GM19397 (cell line): ENCODE measurements around the gene SSBP1.
"Not testable (repeated sequence)": the region's sequence is repeated elsewhere in the genome, so short reads cannot be mapped to it uniquely, and the experiment has no call there.

Experiments
- ATAC-seq: cut with Tn5 transposase; IDR thresholded peaks from one replicate; pipeline ENCODE4 v1.9.1; 2021; ENCODE audit warnings: mild to moderate bottlenecking, moderate library complexity; ENCODE audit not compliant: unreplicated experiment

The SSBP1 gene

GRCh38 chr7:141709318-141709717, 28.8 kb upstream of the SSBP1 start:
- no peak for ATAC-seq

- ATAC-seq, result no peak
These were observed 28.4 kb upstream of the SSBP1 start for GRCh38 chr7:141709749-141710148.

- no peak for ATAC-seq
These were observed 27.9 kb upstream of the SSBP1 start for GRCh38 chr7:141710301-141710700.

DNA sequence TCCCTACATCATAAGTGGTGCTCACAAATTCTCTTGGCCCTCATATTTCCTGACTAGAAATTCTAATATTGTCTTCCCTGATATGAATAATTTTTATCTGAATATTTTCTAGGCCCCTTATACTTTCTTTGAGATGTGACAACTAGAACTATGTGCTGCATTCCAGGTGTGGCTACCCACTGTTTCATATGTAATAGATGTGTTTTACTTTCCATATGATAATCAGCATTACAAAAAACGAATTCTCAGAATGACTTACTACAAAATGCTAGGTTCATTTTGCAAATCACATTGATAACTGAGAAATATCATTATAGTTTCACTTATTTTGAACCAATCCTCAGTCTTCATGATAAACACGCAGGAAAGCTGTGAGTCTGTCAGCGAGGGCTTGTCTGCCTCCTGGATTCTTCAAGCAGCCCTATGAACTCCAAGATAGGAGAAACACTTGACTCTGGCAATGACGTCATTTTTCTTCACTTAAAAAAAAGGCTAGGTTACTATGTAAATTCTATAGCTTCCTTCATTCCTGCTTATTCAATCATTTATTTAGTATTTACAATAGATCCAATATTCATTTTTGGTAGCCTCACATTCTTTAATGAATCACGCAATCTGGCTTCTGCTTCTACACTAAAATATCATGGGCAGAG, 25.4 kb upstream of the SSBP1 start:
- no peak for ATAC-seq

- ATAC-seq, result no peak
These were observed 24.3 kb upstream of the SSBP1 start for GRCh38 chr7:141713890-141714289.

GRCh38 chr7:141714571-141714970, 23.6 kb upstream of the SSBP1 start:
- no peak for ATAC-seq

- no peak for ATAC-seq
These were observed 23.1 kb upstream of the SSBP1 start for GRCh38 chr7:141715018-141715417.

DNA sequence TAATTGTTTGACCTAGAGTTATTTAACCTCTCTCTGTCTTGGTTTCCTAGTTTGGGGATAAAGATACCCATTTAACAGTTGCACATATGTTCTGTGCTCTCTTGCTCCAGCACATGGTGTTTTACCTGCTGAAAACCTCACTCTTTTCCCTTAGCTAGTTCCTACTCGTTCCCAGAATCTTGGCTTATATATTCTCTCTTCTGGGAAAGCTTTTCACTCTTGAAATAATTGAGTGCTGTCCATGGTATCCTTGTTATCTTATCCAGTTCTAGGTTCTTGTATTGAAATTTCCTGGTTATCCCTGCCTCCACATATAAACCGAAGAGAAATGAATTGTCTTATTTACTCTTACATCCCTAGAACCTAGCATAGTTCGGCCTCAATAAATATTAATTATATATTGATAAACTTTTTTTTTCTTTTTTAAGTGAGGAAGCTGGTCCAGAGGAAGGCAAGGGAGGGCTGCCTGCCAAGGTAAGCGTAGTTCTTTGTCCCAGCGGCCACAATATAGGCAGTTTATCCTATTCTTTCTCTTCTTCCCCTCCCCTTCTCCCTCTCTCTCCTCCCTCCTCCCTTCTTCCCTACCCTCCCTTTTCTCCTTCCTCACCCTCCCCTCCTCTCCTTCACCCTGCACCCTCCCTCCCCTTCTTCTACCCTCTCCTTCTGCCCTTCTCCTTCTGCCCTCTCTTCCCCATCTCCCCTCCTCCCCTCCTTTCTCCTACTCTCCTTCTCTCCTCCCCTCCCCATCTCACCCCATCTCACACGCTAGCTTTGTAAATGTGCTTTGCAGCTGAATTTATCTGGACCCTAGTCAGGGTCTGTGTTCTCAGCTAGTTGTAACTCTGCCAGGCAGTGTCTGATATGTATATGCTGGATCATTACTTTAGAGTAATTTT, 22.1 kb upstream of the SSBP1 start:
- no peak for ATAC-seq

DNA sequence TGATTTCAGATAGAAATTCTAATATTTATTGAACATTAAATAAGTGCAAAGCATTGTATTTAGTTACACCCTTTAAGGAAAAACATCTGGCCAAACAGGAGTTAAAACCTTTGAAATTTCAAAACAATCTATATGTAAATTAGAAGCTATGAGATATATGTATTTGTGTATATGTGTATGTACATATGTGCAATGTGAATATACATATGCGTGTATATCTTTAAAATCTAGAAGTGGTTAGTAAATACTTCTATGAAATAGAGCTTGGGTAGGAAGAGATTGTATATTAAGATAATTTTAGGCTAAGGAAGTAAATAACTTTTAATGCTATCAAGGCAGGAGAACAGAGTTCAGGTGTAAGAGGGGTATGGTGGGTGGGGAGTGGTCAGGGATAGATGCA, 20.7 kb upstream of the SSBP1 start:
- ATAC-seq, result no peak

GRCh38 chr7:141722529-141722928, 15.6 kb upstream of the SSBP1 start:
- no peak for ATAC-seq

DNA sequence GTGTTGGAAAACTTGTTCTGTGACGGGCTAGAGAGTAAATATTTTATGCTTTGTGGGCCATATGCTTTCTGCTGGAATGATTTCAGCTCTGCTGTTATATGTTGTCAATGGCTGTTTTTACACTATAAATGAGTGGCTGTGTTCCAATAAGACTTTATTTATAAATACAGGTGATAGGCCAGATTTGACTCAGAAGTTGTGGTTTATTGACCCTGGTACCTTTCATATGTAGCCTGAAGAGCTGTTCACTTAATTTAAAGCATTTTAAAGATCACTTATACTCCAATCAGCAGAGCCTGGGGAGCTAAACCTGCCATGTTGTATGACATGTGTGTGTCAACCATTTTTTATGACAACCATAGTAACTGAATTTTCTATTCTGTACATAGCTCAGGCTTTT, 9.1 kb upstream of the SSBP1 start:
- no peak for ATAC-seq

- no peak for ATAC-seq
These were observed 6.5 kb upstream of the SSBP1 start for GRCh38 chr7:141731476-141732149.

DNA sequence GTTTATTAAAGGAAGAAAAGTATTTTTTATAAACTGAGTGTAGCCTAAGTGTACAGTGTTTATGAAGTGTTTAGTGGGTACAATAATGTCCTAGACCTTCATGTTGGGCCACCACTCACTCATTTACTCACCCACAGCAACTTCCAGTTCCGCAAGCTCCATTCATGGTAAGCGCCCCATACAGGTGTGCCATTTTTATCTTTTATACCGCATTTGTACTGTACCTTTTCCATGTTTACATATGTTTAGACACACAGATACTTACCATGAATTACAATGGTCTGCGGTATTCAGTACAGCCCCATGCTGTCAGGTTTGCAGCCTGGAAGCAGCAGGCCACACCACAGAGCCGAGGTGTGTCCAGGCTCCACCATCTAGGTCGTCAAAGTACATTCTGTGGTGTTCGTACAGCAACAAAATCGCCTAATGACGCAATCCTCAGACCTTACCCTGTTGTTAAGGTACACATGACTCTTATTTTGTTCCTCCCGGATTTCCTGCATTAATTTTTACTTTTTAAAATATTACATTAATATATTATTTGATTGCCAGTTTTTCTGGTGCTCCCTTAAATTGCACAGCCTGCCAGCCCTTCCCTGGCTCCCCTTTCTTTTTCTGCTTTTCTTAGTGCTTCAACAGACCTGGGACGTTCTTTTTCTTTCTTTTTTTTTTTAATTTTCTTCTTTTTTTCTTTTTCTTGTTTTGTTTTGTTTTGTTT, 881 bp upstream of the SSBP1 start:
- no peak for ATAC-seq

DNA sequence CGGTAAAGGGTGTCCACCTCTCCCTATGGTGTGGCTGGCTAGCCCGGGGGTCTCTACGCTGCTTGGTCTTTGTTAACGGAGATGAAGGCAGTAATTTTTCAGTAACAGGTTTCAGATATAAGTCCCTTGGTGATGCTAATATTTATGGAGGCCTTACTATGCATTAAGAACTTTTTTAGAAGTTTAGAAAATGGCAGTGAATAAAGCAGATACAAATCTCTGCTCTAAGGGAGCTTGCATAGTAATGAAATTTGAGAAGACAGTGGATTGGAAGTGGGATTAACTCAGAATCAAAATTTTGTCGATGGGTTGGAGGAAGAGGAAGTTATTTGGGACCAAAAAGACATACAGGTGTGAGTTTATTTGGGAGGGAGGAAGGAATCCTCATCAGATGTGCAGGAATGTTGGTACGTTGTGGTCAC, 445 bp downstream of the SSBP1 start:
- no peak for ATAC-seq

GRCh38 chr7:141739250-141739649, 1.1 kb downstream of the SSBP1 start:
- ATAC-seq, result no peak

DNA sequence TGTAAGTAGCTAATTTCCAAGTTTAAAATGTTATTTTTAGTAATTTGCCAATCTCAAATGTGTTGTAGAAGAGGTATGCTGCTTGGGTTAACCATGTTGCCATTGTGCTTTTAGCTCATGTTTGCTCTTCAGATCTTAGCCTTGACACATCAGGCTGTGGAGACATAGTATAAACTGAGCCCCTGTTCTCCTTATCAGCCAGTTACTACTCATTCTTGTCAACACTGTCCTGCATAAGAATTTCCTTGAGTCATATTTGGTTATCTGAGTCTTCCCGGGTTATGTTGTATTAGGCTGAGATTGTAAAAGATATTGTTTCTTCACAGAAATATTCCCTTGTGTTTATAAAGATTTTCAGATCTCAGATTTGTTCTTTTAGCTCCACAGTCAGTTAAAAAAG, 4.1 kb downstream of the SSBP1 start:
- no peak for ATAC-seq

DNA sequence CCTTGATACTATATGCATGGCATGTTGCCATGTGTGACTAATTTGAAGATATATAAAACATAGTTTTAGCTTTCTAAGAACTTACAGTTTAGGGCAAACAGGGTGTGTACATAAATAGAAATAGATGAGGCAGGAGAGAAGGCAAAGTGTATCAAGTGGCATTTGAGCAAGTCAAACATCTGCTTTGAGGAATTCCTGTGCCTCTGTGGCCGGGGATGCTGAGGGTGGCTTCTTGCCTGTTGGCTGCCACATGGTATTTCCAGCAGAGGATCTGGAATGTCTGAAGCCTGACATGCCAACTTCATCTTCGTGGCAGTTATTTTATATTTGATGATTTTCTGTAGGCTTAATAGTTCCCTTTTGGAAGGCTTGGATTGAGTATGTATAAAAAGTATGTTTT, 6.0 kb downstream of the SSBP1 start:
- no peak for ATAC-seq

GRCh38 chr7:141748396-141748795, 10.2 kb downstream of the SSBP1 start:
- ATAC-seq, result no peak

GRCh38 chr7:141751904-141752303, 13.7 kb downstream of the SSBP1 start:
- not testable (repeated sequence) for ATAC-seq

- ATAC-seq, result no peak
These were observed 14.5 kb downstream of the SSBP1 start for GRCh38 chr7:141752634-141753033.

DNA sequence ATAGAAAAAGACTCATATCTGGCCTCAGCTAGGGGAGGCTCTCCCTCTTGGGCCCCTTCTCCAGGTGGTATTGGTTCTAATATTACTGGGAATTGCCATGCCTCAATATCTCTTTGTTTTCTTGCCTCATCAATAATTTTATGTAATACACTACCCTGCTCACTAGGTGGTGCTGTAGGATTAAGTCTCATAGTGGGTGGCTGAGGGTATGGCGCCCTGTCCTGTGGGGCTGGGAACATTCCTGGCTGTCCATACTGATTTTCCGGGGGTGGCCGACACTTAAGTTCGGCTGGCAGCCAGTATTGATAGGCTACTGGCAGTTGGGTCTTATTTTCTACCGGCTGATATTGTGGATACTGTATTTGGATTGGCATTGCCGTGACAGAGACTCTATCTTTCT, 16.8 kb downstream of the SSBP1 start:
- no peak for ATAC-seq
